Stimulated activated CD8-positive, alpha-beta memory T cell treated with anti-CD3 and anti-CD28 coated beads, Interleukin-4, amount 100 ng/mL, for 48 hours (primary cell): ENCODE measurements around the gene PDE4B.

Source experiments
- DNase-seq: peaks from one replicate; pipeline ENCODE4 v3.0.0-alpha.2; 2020

PDE4B gene

DNA sequence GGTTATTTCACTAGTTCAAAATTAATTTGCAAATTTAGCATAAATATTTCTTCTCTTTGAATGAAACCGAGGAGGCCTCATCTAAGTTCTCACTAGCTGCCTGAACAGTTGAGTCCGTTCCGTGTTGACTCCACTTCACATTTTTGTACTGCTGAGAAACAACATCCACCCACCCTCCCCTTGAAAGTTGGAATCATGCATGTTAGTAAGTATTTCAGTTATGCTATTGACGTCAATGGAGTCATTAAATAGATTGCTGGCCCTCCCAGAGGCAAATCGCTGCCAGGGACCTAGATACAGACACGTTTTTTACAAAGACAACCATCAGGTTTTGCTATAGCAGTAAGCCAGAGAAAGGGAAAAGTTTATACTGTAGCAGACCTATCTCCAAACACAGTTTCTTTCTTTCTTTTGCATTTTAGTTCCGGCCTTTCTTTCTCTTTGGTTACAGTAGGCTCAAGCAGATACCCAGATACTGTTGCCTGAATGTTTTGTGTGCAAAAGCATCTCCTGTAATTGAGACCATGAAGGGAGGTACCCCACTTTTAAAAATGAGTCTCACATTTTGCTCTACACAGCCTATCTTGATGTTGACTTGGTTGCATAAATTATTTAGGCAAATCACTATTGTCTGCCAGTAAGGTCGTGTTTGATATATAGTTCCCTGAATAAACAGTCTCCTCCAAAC is 478.7 kb downstream of the PDE4B start:
- DNase-seq: peak; percentile 57

DNA sequence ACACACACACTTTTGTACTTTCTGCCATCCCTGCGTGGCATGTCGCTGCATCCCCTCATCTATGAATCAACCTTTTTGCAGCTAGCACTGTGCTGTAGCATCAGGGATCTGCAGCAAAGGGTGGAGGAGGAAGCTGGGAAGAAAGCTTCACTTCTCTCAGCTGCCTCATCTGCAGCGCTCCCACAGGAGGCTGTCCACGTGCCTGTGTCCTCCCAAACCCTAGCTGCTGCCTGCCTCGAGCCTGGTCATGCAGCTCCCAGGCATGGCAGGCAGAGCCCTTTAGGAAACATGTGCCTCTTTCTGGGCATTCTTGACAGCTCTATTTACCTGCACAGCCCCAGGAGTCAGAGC is 479.2 kb downstream of the PDE4B start:
- no peak for DNase-seq

DNA sequence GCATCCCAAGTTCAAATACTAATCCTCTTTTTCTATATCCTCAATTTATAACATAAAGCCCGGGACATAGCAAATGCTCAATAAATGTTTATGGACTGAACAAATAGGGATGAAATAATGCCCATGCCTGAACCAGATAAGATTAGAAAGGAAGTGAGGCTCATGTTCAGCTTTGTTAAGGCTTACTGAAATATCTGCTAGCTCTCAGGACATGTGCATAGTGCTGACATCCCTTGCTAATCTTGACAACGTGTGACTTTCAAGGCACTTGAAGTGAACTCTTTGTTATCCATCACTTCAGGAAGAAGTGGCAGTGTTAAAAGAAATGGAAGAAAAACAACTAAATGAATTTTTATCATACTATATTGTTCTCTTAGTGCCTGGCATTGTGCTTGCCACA is 481.0 kb downstream of the PDE4B start:
- no peak for DNase-seq

DNA sequence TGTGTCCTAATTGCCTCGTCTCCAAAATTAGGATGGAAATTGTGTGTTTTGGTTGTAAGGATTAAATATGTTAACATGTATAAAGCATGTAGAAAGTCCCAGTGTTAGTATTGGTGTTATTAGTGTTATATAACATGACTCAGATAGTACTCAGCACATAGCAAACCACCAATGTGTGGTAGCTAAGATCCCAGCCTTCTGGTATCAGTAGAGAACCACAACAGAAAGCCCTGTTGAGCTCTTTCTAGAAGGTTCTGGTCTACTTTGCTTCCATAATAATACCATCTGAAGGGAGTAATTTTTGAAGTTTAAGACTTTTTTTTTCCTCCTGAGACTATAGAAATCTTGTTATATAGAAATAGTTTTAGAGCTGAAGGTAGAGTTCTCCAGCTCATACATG is 481.9 kb downstream of the PDE4B start:
- DNase-seq: no peak

DNA sequence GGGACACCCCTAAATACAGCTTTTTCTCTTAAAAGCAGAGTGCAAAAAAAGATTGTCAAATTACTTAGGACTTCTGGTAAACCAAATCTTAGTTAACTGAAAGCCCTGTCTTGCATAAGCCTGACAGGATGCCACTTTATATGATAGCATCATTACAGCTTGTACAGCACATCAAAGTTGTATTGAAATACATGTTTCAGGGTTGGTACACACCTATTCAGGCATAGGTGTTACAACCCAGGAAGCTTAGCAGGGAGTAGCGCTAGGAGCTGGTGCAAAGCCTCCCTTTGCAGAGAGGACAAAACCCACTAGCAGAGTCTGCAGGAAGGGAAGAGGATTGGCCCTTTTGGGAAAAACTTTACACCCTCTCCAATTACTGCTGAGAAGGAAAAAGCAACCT is 482.4 kb downstream of the PDE4B start:
- no peak for DNase-seq

DNA sequence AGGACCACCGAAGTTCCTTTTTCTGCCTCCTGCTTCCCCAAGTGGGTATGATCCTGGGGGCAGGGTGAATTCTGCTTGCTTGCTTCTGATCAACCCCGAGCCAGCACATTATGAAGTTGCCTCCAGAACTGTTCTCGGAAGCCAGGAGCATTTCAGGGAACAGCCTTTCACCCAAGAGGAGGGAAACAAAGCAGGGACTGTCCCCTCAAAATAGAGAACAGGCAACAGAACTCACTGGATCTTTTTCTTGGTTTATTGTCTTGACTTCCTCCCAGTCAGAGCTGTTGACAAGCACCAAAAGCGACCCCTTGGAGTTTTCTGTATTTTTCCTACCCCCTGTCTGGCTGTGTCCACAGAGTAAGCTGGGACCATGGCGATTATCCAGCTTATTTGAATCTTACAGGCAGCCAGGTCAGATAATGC is 482.9 kb downstream of the PDE4B start:
- no peak for DNase-seq

DNA sequence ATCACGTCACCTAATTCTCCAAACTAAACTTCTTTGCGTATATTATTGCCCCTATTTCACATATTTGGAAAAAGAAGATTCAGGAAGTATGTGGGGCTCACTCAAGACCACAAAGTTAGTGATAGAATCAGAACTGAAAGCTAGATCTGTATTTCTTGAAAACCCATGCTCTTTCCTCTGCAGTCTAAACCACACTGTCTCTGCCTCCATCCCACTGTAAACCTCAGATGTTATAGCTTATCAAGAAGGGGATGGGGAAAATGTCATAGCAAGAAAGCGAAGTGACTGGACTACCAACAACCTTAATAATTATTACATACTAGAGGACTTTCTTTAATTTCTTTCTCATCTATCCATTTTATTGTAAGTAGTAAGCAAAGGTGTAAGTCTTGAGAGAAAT is 483.5 kb downstream of the PDE4B start:
- no peak for DNase-seq

DNA sequence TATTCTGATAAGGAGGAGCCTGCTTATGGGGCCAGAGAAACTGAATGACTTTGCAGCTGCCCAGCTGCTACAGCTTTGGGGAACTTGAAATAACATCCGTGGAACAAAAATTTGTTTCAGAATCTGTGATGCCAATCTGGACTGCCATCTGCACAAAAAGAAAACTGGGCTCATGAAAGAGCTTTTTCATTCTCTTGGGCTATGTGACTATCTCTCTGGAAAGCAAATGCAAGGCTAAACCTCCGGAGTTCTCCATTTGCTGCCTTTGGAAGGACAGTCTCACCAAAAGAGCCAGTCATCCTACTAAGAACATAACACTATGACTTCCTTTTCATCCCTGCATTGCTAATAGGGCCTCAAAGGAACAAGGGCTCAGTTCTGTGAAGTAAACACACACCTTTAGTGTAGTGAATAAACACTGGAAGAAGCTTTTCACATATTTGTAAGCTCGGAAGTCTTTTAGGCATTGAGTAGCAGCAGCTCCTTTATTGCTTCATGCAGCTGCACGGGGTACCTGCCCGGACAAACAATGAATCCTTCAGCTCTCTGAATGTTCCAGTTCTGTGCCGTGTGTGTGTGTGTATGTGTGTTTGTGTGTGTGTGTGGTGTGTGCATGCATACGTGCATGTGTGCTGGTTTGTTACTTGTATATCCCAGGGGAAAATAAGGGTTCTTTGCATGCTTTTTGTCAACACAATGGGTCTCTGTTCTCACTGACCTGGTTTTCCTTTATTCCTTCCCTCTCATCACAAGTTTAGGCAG is 485.7 kb downstream of the PDE4B start:
- DNase-seq: no peak

DNA sequence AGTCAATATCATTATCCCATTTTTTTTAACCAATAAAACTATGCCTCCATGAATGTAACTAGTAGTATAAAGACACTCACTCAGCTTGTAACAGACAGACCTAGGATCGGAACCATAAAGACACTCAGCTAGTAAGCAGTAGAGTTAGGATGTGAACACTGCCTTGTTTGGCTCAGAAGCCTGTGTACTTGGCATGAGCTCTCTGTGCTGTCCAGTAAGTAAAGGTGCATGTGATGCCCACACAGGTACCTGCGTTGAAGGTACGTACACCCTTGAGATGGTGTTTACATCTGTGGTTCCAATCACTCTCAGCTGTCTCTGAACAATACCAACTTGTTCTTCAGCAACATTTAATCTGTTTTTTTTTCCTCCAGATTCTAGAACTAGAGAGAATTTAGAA is 489.1 kb downstream of the PDE4B start:
- no peak for DNase-seq

DNA sequence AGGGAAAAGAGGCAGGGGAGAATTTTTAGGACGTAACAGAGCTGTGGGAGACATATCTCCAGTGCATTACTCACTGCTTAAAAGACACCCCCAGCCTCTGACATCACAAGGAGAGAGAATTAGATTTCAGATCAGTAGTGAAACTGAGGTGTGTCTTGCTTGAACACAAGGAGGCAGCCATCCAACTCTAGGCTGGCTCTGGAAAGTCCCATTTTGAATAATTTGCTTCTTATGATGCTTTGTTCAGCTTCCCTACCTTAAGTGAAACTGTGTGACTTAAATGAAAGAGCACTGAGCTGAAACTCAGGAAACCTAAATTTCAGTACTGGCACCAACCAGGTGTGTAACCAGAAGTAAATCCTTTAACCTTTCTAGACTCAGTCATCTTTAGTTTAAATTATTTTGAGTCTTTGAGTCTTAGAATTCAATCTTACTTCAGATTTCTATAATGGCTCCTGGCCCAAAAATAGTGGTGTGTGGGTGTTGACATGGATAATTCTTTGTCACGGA is 489.7 kb downstream of the PDE4B start:
- peak; percentile 69 for DNase-seq

DNA sequence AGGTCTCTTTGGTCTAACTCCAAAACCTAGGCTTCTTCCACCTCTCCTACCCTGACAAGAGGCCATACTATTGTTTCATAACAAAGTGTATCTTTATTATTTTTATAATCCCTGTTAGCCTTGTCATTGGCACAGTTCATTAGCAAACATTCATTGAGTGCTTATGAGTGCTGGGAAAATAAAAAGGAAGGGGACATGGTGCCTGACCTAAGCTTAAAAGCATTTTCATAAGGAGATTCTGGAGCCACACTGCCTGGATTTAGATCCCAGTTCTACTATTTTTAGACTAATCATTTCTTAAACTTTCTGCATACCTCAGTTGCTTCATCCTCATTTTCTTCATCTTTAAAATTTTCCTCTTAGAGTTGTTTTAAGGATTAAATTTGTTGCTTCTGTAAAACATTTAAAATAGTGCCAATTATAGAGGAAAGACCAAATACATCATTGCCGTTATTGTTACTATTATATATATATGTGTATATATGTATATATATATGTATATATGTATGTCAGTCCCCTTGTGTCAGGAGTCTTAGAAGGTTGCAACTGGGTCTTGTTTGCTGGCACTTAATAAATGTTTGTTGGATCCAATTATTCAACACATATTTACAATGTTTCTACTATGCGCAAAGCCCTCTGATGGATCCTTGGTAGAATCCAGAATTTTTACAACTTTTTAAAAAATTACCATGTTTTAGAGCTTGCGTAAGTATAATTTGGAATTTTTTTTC is 490.4 kb downstream of the PDE4B start:
- DNase-seq: no peak

DNA sequence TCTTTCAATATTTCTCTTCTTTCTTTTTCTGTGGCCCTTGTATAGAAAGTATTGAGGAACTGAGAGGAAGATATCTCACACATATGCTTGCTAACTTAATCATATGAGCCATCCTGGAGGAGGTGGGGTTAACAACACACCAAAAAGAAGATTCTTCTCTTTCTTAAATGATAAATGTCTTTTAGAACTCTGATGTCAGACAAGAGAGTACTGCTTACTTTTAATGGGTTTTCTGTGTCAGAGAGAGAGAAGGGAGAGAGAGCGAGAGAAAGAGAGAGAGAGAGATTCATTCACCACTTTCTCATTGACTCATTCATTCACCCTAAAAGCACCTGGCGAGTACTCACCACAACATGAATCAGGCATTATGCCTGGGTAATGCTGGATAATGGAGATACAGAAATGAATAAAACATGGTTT is 490.9 kb downstream of the PDE4B start:
- no peak for DNase-seq

DNA sequence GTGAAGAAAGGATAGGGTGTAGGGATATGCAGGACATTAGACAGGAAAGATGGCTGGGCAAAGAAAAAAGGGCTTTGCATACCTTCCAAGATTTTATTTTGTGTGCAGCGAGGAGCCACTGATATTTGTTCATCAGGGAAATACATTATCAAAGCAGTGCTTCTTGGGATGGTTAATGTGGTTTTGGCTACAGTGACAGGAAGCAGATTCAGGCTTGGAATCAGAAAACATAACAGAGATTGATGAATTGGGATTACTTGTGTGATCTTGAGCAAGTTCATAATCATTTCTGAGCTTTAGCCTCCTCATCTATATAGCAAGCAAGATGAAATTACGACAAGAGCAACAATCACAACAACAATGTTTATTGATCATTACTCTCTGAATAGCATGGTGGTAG is 492.1 kb downstream of the PDE4B start:
- DNase-seq: no peak

DNA sequence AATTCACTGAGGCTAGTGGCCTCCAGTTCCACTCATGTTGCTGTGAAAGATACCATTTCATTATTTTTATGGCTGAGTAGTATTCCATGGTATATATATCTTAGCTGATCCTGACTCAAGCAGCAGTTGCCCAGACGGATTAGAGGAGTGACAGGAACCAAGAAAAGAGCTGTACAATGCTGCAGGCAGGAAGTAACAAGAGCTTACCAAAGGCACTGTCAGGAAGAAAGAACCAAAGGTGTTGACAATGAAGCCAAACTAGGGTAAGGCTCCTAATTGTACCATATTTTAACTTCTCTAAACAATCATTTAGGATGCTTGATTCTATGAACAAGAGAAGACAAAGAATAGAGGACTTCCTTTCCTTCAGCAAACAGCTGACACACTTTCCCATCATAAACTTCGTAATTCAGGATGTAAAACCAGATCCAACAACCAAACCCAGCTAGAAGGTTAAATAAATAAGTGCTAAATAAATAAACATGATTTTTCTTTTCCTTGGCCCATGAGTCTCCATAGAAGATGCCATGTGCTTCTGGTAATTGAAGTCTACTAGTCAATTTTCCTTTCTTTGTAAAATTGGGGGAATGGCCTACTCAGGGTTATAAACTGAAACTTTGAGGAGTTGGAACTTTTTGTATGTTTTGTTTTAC is 493.0 kb downstream of the PDE4B start:
- no peak for DNase-seq

DNA sequence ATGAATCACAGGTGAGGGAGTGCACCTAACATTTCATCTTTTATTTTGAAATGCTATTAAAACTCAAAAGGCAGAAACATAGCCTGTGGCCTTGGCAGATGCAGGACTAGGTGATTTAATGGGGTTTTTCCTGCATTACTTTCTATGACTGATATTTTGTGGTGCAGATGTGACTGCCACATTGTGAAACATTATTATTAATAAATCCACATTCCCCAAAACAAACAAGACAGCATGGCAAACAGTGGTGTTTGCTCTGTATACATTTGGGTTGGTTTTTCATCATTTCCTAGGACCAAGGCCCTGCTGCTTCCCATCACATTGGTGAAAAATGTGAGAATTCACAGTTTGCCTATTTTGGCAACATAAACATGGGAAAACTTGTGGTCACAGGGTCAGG is 493.6 kb downstream of the PDE4B start:
- DNase-seq: no peak

DNA sequence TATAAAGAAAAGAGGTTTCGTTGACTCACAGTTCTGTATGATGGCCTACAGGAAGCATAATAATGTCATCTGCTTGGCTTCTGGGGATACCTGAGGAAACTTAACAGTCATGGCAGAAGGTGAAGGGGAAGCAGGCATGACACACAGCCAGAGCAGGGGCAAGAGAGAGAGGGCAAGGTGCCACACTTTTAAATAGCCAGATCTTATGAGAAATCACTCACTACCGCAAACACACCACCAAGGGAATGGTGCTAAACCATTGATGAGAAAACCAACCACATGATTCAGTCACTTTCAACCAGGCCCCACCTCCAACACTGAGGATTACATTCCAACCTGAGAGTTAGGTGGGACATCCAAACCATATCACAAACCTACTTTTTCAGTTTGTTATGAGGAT is 495.4 kb downstream of the PDE4B start:
- peak; percentile 49 for DNase-seq

DNA sequence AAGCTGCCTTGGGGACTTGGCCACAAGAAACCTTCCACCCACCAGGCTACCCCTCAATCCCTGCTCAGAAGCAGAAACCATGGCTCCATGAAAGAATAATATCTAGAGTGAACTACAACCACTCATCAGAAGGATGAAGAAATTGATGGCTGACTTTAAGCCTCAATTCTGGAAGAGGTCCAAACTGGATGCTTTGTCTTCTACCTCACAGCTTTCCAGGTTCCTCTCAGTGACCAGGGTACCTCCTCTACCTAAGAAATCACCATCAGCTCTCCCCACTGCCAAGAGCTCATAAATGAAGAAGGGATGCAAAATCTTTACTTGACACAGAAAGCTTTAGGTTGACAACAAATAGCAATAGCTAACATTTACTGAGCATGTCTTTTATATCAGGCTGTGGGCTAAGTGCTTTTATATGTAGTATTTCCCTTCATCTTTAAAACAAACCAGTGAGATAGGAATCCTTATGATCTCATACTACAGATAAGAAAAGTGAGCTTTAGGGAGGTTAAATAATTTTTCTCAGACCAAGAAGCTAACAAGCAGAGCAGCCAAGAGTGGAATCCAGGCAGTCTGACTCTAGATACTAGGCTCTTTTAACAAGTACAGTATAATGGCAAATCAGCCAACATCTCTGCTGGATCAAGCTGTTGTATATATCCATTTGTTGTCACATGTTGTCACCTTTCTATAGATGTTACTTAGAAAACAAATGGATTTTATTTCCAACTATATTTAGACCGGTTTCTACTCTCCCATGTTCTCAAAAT is 498.3 kb downstream of the PDE4B start:
- no peak for DNase-seq

DNA sequence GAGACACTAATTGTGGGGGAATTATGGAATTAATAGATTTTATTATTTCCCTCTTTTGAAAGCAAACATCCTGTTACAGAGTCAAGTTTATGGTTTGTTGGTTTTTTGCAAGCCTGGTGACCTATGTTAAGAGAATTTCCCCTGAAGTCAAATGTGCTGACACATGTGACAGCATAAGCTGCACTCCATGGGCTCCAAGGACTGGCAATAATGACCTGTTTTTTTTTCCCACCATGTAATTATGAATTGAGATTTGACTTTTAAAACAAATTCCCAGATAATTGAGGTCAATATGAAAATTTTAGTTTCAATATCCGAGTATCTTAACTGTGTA is 498.8 kb downstream of the PDE4B start:
- no peak for DNase-seq

DNA sequence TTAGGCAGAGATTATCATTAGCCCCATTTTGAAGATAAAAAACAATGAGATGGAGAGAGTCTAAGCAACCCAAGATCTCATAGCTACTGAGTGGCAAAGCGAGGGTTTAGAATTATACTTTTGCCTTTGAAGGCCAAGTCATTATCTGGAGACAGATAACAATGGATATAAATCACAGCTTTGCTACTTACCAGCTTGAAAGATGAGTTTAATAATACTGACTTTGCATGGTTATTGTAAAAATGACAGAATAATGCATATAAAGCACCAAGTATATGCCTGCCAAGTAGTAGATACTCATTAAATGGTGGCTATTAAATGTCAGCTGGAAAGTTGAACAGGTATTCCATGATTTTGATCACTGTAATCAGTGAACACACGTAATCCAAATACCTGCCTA is 499.6 kb downstream of the PDE4B start:
- no peak for DNase-seq

DNA sequence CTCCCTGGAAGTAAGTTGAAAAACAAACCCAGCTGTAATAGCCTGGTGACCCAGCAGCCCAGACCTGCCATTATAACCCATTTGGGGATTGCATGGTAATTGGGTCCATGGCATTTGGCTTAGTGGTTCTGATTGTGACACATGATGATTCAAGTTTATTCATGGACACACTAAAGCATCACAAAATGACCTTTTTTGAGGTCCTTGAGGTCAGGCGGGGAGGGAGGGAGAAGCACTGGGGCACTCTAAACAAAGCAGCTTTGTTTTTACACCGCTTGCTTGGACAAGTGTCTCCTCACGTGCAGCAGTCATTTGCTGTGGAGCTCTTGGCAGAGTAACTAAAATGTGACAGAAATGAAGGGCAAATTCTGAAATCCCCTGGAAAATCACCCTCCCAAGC is 500.2 kb downstream of the PDE4B start:
- DNase-seq: no peak

DNA sequence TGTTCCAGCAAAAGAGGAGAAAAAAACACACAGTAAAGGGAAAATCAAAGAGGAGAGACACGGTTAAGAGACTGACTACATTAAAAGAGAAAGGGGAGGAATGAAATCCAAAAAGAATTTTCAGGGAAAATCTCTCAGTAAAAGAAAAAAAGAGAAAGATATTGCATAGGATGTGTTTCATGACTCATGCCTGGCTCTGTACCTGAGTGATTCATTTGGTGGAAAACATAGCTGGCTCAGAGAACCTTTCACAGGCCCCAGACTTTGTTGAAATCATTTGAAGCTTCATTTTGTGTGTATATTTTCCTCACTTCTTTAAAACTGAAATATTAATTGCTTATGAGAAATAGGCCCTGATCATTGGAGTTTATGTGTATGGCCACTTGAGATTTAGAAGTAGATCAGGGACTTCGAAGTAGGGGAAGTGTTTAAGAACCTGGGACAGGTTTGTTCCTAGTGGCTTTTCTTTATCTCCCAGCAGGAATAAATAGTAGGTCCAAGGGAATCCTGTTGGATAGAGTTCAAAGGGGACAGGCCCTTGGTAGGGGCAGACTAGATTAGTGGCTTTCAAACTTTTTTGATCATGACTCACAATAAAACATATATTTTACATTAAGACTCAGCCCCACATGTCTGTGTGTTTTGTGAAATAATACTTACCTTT is 502.1 kb downstream of the PDE4B start:
- no peak for DNase-seq

DNA sequence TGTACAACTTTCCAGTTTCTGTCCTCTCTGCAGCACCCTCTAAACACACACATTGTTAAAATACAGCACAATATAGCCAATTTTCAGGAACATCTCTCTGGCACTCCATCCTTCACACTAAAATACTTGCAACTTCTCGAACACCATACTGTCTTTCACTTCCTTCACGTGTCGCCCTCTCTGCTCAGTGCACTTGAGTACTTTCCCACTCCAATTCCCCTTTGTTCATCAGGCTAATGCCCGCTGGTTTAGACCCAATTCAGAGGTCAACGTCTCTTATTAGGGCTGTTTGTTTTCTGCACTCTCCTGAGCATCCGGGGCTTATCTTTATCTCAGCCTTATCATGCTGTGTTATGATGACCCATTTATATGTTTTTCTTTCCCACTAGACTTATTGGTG is 503.1 kb downstream of the PDE4B start:
- no peak for DNase-seq
